Measurements from ENCODE around the gene KLHL29. TPM values are rescaled to one million over a fixed set of nuclear protein-coding genes. Genes with fewer than 3 reads are reported as not detected.
"Not testable (repeated sequence)": the region's sequence is repeated elsewhere in the genome, so short reads cannot be mapped to it uniquely, and the experiment has no call there.

KLHL29 gene
- total RNA-seq, 1 donor from 2014 or later, result 5.5 TPM

DNA sequence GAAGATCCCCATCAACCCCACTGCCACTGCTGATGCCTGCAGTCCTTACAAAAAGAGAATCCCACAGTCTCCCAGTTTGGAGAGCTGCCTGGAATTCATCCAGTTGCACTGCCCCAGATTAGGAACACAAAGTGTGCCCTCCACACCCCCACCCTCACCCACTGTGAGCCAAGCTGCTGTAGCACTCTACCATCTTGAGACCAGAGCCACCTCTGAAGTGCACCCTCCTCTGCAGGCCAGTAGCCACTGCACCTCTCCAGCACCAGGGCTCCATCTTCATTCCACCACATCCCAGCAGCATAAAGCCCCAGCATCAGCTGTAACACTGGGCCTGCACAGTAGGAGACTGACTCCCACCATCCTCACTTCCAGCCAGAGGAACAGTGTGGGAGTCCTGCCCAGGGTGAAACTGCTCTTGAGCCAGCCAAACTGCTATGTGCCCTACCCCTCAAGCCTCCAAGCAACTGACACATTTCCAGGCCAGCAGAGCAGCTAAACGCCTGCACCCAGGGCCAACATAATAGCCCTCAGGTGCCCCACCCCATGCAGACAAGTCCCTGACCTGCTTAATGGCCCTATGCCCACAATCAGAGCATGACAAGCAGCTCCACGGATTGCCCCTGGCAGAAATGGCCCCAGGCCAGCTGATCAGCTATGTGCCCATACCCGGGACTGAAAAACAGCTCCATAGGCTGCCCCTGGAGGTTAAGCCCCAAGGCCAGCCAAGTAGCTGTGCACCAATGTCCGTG, 335.9 kb downstream of the KLHL29 start:
- no peaks in the 10 kb centered on the region for H3K27me3 Mint-ChIP-seq (ENCODE audit: low read depth, unreplicated experiment)
- peaks cover 28% of the 10 kb centered on the region for H3K36me3 Mint-ChIP-seq (ENCODE audit: low read depth, unreplicated experiment)
- Histone ChIP-seq H3K4me3 (ENCODE audit: insufficient read depth, low read depth, low read length) (no peak overlapping the region), H3K4me2 (ENCODE audit: low read length) (no peak overlapping the region), H2AFZ (ENCODE audit: low read depth, low read length) (no peak overlapping the region), H3K9ac (ENCODE audit: low read length) (no peak overlapping the region), H3K4me1 (ENCODE audit: insufficient read depth, low read length) (no peaks in the 10 kb centered on the region), H4K20me1 (ENCODE audit: insufficient read depth, low read length) (peaks cover 18% of the 10 kb centered on the region), H3K79me2 (ENCODE audit: insufficient read depth, low read length) (peaks cover 8% of the 10 kb centered on the region), H3K27me3 (ENCODE audit: insufficient read depth, low read length) (no peaks in the 10 kb centered on the region), H3K9me3 (ENCODE audit: insufficient read depth, low read depth, low read length) (no peaks in the 10 kb centered on the region), H3K27ac (ENCODE audit: low read depth, low read length) (no peak overlapping the region), H3K36me3 (ENCODE audit: insufficient read depth, low read length) (peaks cover 7% of the 10 kb centered on the region)
- FAIRE-seq (no peak), DNase-seq (ENCODE audit: low read depth) (no peak)
- TF ChIP-seq EZH2 (IDR thresholded peaks at IDR 0.05; ENCODE audit: insufficient read depth, low read length) (no peak), CTCF (IDR thresholded peaks at IDR 0.05; ENCODE audit: insufficient read depth, low read depth, low read length) (no peak)
- peaks cover 4% of the 10 kb centered on the region for H3K4me1 Mint-ChIP-seq (ENCODE audit: low read depth, unreplicated experiment)
- H3K27ac Mint-ChIP-seq (ENCODE audit: unreplicated experiment), result no peak overlapping the region
- H3K4me3 Mint-ChIP-seq (ENCODE audit: unreplicated experiment), result no peak overlapping the region
- peaks cover 19% of the 10 kb centered on the region for H3K9me3 Mint-ChIP-seq (ENCODE audit: unreplicated experiment)

- Mint-ChIP-seq H3K27me3 (ENCODE audit: low read depth, unreplicated experiment) (no peaks in the 10 kb centered on the region), H3K4me1 (ENCODE audit: low read depth, unreplicated experiment) (peaks cover 4% of the 10 kb centered on the region), H3K27ac (ENCODE audit: unreplicated experiment) (no peak overlapping the region), H3K36me3 (ENCODE audit: low read depth, unreplicated experiment) (peaks cover 29% of the 10 kb centered on the region), H3K4me3 (ENCODE audit: unreplicated experiment) (no peak overlapping the region), H3K9me3 (ENCODE audit: unreplicated experiment) (peaks cover 19% of the 10 kb centered on the region)
- Histone ChIP-seq H4K20me1 (ENCODE audit: insufficient read depth, low read length) (peaks cover 18% of the 10 kb centered on the region), H3K79me2 (ENCODE audit: insufficient read depth, low read length) (peaks cover 8% of the 10 kb centered on the region), H3K36me3 (ENCODE audit: insufficient read depth, low read length) (peaks cover 4% of the 10 kb centered on the region), H3K4me3 (ENCODE audit: insufficient read depth, low read depth, low read length) (no peak overlapping the region), H3K27ac (ENCODE audit: low read depth, low read length) (no peak overlapping the region), H2AFZ (ENCODE audit: low read depth, low read length) (no peak overlapping the region), H3K4me1 (ENCODE audit: insufficient read depth, low read length) (no peaks in the 10 kb centered on the region), H3K9ac (ENCODE audit: low read length) (no peak overlapping the region), H3K27me3 (ENCODE audit: insufficient read depth, low read length) (no peaks in the 10 kb centered on the region), H3K9me3 (ENCODE audit: insufficient read depth, low read depth, low read length) (no peaks in the 10 kb centered on the region), H3K4me2 (ENCODE audit: low read length) (no peak overlapping the region)
- DNase-seq (ENCODE audit: low read depth) (no peak), FAIRE-seq (no peak)
- TF ChIP-seq CTCF (IDR thresholded peaks at IDR 0.05; ENCODE audit: insufficient read depth, low read depth, low read length) (no peak), EZH2 (IDR thresholded peaks at IDR 0.05; ENCODE audit: insufficient read depth, low read length) (no peak)
Observed at GRCh38 chr2:23721454-23721826, 336.5 kb downstream of the KLHL29 start.

GRCh38 chr2:23722255-23722654, 337.3 kb downstream of the KLHL29 start:
- H3K27ac ChIP-seq (ENCODE audit: low read depth, low read length), result no peak overlapping the region
- H2AFZ ChIP-seq (ENCODE audit: low read depth, low read length), result no peak overlapping the region
- Mint-ChIP-seq H3K4me1 (ENCODE audit: low read depth, unreplicated experiment) (peaks cover 4% of the 10 kb centered on the region), H3K36me3 (ENCODE audit: low read depth, unreplicated experiment) (peaks cover 30% of the 10 kb centered on the region), H3K9me3 (ENCODE audit: unreplicated experiment) (peaks cover 19% of the 10 kb centered on the region), H3K27me3 (ENCODE audit: low read depth, unreplicated experiment) (no peaks in the 10 kb centered on the region), H3K27ac (ENCODE audit: unreplicated experiment) (no peak overlapping the region), H3K4me3 (ENCODE audit: unreplicated experiment) (no peak overlapping the region)
- TF ChIP-seq CTCF (IDR thresholded peaks at IDR 0.05; ENCODE audit: insufficient read depth, low read depth, low read length) (no peak), EZH2 (IDR thresholded peaks at IDR 0.05; ENCODE audit: insufficient read depth, low read length) (no peak)
- DNase-seq (ENCODE audit: low read depth) (no peak), FAIRE-seq (no peak)
- no peak overlapping the region for H3K4me2 ChIP-seq (ENCODE audit: low read length)
- no peak overlapping the region for H3K4me3 ChIP-seq (ENCODE audit: insufficient read depth, low read depth, low read length)
- H3K9ac ChIP-seq (ENCODE audit: low read length), result no peak overlapping the region
- H4K20me1 ChIP-seq (ENCODE audit: insufficient read depth, low read length), result peaks cover 16% of the 10 kb centered on the region
- H3K79me2 ChIP-seq (ENCODE audit: insufficient read depth, low read length), result peaks cover 8% of the 10 kb centered on the region
- peaks cover 3% of the 10 kb centered on the region for H3K36me3 ChIP-seq (ENCODE audit: insufficient read depth, low read length)
- H3K9me3 ChIP-seq (ENCODE audit: insufficient read depth, low read depth, low read length), result no peaks in the 10 kb centered on the region
- H3K4me1 ChIP-seq (ENCODE audit: insufficient read depth, low read length), result no peaks in the 10 kb centered on the region
- no peaks in the 10 kb centered on the region for H3K27me3 ChIP-seq (ENCODE audit: insufficient read depth, low read length)

GRCh38 chr2:23723029-23723428, 338.1 kb downstream of the KLHL29 start:
- H2AFZ ChIP-seq (ENCODE audit: low read depth, low read length); H3K36me3 ChIP-seq (ENCODE audit: insufficient read depth, low read length); H3K27me3 Mint-ChIP-seq (ENCODE audit: low read depth, unreplicated experiment); H3K4me3 ChIP-seq (ENCODE audit: insufficient read depth, low read depth, low read length); H3K27me3 ChIP-seq (ENCODE audit: insufficient read depth, low read length); H3K27ac ChIP-seq (ENCODE audit: low read depth, low read length); H3K4me2 ChIP-seq (ENCODE audit: low read length); H3K9ac ChIP-seq (ENCODE audit: low read length); H3K9me3 ChIP-seq (ENCODE audit: insufficient read depth, low read depth, low read length); H3K27ac Mint-ChIP-seq (ENCODE audit: unreplicated experiment); FAIRE-seq; H3K4me1 ChIP-seq (ENCODE audit: insufficient read depth, low read length); H3K4me3 Mint-ChIP-seq (ENCODE audit: unreplicated experiment); H3K4me1 Mint-ChIP-seq (ENCODE audit: low read depth, unreplicated experiment); DNase-seq (ENCODE audit: low read depth); H3K79me2 ChIP-seq (ENCODE audit: insufficient read depth, low read length): not testable (repeated sequence)
- H3K9me3 Mint-ChIP-seq (ENCODE audit: unreplicated experiment), result peaks cover 19% of the 10 kb centered on the region
- peaks cover 15% of the 10 kb centered on the region for H4K20me1 ChIP-seq (ENCODE audit: insufficient read depth, low read length)
- H3K36me3 Mint-ChIP-seq (ENCODE audit: low read depth, unreplicated experiment), result peaks cover 30% of the 10 kb centered on the region
